Activated B cell treated with CpG ODN at 0.5 μM for 24 hours (primary cell): ENCODE measurements around the gene NDUFV2. TPM values are rescaled to one million over a fixed set of nuclear protein-coding genes. Genes with fewer than 3 reads are reported as not detected.

Experiments used
- ATAC-seq: fragments of 200-7000 bp; cut with Tn5 transposase; one replicate; pipeline ENCODE4 v1.10.0; 2021; ENCODE audit warnings: low read depth, mild to moderate bottlenecking, moderate library complexity
- CTCF ChIA-PET: fragments of 350-600 bp; sonication (Branson Sonifier 250); formaldehyde crosslinking; loops from one replicate; lab custom pipeline; 2021; ENCODE audit warnings: antibody characterized with exemption; lab: Charles Lee
- POLR2A ChIA-PET: fragments of 350-600 bp; sonication (Branson Sonifier 250); formaldehyde crosslinking; loops from one replicate; lab custom pipeline; 2021; ENCODE audit warnings: antibody characterized with exemption; lab: Charles Lee
- DNase-seq: peaks from one replicate; pipeline ENCODE4 v3.0.0; 2022
- H3K27ac Mint-ChIP-seq: one replicate; pipeline ENCODE4 v1.8.0; 2020; ENCODE audit warnings: mixed read lengths
- H3K27me3 Mint-ChIP-seq: one replicate; pipeline ENCODE4 v1.8.0; 2021; ENCODE audit warnings: mixed read lengths
- H3K36me3 Mint-ChIP-seq: one replicate; pipeline ENCODE4 v1.8.0; 2021; ENCODE audit warnings: low read depth, mixed read lengths
- H3K4me1 Mint-ChIP-seq: one replicate; pipeline ENCODE4 v1.8.0; 2021; ENCODE audit warnings: mixed read lengths
- H3K4me3 Mint-ChIP-seq: one replicate; pipeline ENCODE4 v1.8.0; 2020; ENCODE audit warnings: mild to moderate bottlenecking, mixed read lengths
- H3K9me3 Mint-ChIP-seq: one replicate; pipeline ENCODE4 v1.8.0; 2020; ENCODE audit warnings: mixed read lengths
- intact Hi-C: fragments of 100-400 bp; cut with micrococcal nuclease; formaldehyde crosslinking; loops from one replicate; pipeline ENCODE4 v1.15.1; 2024
- total RNA-seq: library from RNA; stranded (reverse); gene quantifications from 2 replicates; pipeline ENCODE4 v1.2.3, GENCODE V29; 2022
- TF ChIP-seq, protein P1 (sequence below): fragments of 200-600 bp; IDR thresholded peaks from one replicate; pipeline ENCODE4 v1.8.0; 2022; ENCODE audit warnings: antibody characterized with exemption, mild to moderate bottlenecking

Gene NDUFV2
- total RNA-seq, 1 donor from 2014 or later, result 168 TPM

- intact Hi-C loops, result no loop called here
- peaks cover 21% of the 10 kb centered on the region for H3K4me1 Mint-ChIP-seq
- ATAC-seq, result peak; percentile 9
These were observed 7.9 kb upstream of the NDUFV2 start for GRCh38 chr18:9094307-9095226.

DNA sequence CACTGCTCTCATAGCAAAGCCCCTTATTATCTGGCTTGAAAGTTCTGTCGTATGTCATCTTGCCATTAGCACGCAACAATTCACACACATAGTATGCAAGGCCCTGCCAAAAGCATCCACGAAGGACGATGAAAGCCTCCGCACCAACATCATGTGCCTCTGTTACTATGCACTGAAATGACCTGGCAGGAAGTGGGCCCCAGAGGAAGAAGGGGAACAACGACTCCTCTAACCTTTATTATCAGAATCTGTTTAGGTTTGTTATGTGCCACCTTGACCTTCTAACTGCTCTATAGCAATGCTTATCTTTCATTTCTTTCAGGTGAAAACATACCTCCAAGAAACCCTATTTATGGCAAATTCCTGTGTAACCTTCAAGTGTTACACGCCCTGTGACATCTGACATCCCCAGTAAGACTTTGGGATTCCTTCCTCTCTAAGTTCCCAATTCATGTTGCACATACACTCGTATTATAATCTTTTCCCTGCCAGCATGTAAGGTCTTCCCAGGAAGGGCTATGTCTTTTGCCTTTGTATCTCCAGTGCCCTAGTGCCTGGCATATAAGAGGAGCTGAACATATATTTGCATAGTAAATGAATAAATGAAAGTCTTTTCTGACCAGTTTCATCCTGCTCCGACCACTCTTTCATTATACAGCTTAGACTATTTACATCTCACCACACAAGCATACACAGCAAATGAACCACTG, 7.0 kb upstream of the NDUFV2 start:
- TF ChIP-seq, protein P1, sequence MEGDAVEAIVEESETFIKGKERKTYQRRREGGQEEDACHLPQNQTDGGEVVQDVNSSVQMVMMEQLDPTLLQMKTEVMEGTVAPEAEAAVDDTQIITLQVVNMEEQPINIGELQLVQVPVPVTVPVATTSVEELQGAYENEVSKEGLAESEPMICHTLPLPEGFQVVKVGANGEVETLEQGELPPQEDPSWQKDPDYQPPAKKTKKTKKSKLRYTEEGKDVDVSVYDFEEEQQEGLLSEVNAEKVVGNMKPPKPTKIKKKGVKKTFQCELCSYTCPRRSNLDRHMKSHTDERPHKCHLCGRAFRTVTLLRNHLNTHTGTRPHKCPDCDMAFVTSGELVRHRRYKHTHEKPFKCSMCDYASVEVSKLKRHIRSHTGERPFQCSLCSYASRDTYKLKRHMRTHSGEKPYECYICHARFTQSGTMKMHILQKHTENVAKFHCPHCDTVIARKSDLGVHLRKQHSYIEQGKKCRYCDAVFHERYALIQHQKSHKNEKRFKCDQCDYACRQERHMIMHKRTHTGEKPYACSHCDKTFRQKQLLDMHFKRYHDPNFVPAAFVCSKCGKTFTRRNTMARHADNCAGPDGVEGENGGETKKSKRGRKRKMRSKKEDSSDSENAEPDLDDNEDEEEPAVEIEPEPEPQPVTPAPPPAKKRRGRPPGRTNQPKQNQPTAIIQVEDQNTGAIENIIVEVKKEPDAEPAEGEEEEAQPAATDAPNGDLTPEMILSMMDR, result no peak
- intact Hi-C loops, result no loop called here
- Mint-ChIP-seq H3K36me3 (no peaks in the 10 kb centered on the region), H3K27me3 (no peaks in the 10 kb centered on the region), H3K27ac (peak overlapping the region; percentile 92), H3K4me3 (peak overlapping the region; percentile 74), H3K4me1 (peaks cover 21% of the 10 kb centered on the region), H3K9me3 (no peaks in the 10 kb centered on the region)
- POLR2A ChIA-PET, result interaction anchor here (0.8 to 5.5 kb wide), 8 partner anchors 12 to 48 kb away, joined by 3 to 34 read pairs (median 3); partner anchors contain the start of gene ANKRD12
- CTCF ChIA-PET, result interaction anchor here (0.8 to 1.3 kb wide), 3 partner anchors 13 to 42 kb away, joined by 3 to 7 read pairs (median 3); partner anchors contain the start of gene ANKRD12
- no peak for DNase-seq
- peak; percentile 87 for ATAC-seq

More at GRCh38 chr18:9094307-9095226, 7.9 kb upstream of the NDUFV2 start:
- Mint-ChIP-seq H3K9me3 (no peaks in the 10 kb centered on the region), H3K4me3 (peak overlapping the region; percentile 74), H3K27ac (peak overlapping the region; percentile 92), H3K27me3 (no peaks in the 10 kb centered on the region), H3K36me3 (no peaks in the 10 kb centered on the region)
- no peak for DNase-seq
- ChIA-PET POLR2A (interaction anchor here (1.2 to 2.1 kb wide), 3 partner anchors 23 to 44 kb away, joined by 4 to 30 read pairs (median 8); partner anchors contain the start of gene ANKRD12), CTCF (interaction anchor here (1.3 to 1.8 kb wide), 2 partner anchors 21 to 441 kb away, joined by 3 to 7 read pairs; no protein-coding TSS in a partner anchor)
- TF ChIP-seq, protein P1, result no peak

GRCh38 chr18:9096007-9096371, 6.5 kb upstream of the NDUFV2 start:
- intact Hi-C loops, result no loop called here
- DNase-seq, result no peak
- ChIA-PET CTCF (interaction anchor here (0.8 to 1.3 kb wide), 3 partner anchors 13 to 41 kb away, joined by 3 to 7 read pairs (median 3); partner anchors contain the start of gene ANKRD12), POLR2A (interaction anchor here (0.5 to 5.5 kb wide), 9 partner anchors 11 to 48 kb away, joined by 3 to 34 read pairs (median 3); partner anchors contain the start of gene ANKRD12)
- Mint-ChIP-seq H3K4me1 (peaks cover 19% of the 10 kb centered on the region), H3K4me3 (peak overlapping the region; percentile 74), H3K27ac (peak overlapping the region; percentile 92), H3K27me3 (no peaks in the 10 kb centered on the region), H3K36me3 (no peaks in the 10 kb centered on the region), H3K9me3 (no peaks in the 10 kb centered on the region)
- ATAC-seq, result no peak
- TF ChIP-seq, protein P1, result no peak

DNA sequence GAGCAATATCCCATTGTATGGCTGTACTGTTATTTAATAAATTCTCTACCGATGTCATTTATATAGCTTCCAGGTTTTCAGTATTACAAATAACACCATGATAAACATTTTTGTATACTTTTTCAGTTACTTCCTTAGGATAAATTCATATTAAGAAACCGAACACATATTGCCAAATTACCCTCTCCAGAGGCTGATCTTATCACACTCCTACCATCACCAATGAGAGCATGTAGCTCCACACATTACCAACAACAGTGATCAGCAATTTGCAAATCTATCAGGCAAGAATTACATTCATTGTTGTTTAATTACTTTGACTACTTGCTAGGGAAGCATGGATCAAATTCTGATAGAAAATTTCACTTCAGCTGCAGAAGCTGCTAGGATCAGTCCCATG, 5.8 kb upstream of the NDUFV2 start:
- TF ChIP-seq, protein P1, result no peak
- Mint-ChIP-seq H3K9me3 (no peaks in the 10 kb centered on the region), H3K4me3 (no peak overlapping the region), H3K27ac (no peak overlapping the region), H3K27me3 (no peaks in the 10 kb centered on the region), H3K36me3 (peaks cover under 1% of the 10 kb centered on the region), H3K4me1 (peaks cover 24% of the 10 kb centered on the region)
- ChIA-PET POLR2A (interaction anchor here (0.5 to 5.5 kb wide), 3 partner anchors 12 to 42 kb away, joined by 3 to 34 read pairs (median 3); partner anchors contain the start of gene ANKRD12), CTCF (interaction anchor here (1.3 kb wide), 2 partner anchors 23 to 40 kb away, joined by 3 to 7 read pairs; partner anchors contain the start of gene ANKRD12)
- ATAC-seq, result no peak
- no peak for DNase-seq
- intact Hi-C loops, result no loop called here
